Suprapubic skin (tissue), 2 donors: ENCODE results near the gene SLC22A31.

Source experiments
- EP300 ChIP-seq: sonication (generic); formaldehyde crosslinking; IDR thresholded peaks from one replicate; pipeline ENCODE4 v1.6.1; 2017; ENCODE audit warnings: antibody characterized with exemption
- POLR2A ChIP-seq, 2 donors: fragments of 450-650 bp; IDR thresholded peaks; one replicate each; pipeline ENCODE4 v1.6.1; 2017; ENCODE audit warnings: antibody characterized with exemption in 2 of 2, mild to moderate bottlenecking in 2 of 2, moderate library complexity in 2 of 2

DNA sequence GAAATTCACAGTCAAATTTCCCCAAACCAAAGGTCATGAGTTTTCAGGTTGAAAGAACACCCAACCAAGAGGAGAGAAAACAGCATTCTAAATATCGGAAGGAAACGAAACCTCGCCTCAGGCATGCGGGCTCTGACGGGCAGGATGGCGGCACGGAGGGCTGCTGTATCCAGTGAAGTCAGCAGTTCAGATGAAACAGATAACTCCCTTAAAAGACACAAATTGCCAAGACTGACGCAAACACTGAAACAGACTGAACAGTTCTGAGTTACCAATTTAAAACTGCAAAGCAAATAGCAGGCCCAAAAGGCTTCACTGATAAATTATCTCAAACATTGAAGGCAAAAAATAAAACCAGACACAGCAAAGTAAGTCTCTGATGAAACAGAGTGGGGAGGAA, 49.4 kb downstream of the SLC22A31 start:
- TF ChIP-seq EP300: no peak
- no peak for TF ChIP-seq POLR2A (IDR thresholded peaks at IDR 0.05)
